OCI-LY1 (cell line): ENCODE results near the gene ADAP2.
A peak's percentile ranks its signal among the peaks of the same experiment; 100 is the strongest.
"Not testable (repeated sequence)": the region's sequence is repeated elsewhere in the genome, so short reads cannot be mapped to it uniquely, and the experiment has no call there.

Experiments
- H2AFZ ChIP-seq: fragments of 200-600 bp; sonication (generic), shearing (Covaris generic); 2 replicates; pipeline ENCODE4 v1.6.0; 2014; ENCODE audit warnings: antibody characterized with exemption, mild to moderate bottlenecking, low read length
- H3F3A ChIP-seq: fragments of 200-600 bp; sonication (generic), shearing (Covaris generic); 2 replicates; pipeline ENCODE4 v1.6.0; 2014; ENCODE audit warnings: mild to moderate bottlenecking, antibody characterized with exemption, low read length, moderate library complexity; ENCODE audit not compliant: insufficient read depth
- H3K27ac ChIP-seq: fragments of 200-600 bp; sonication (generic); 2 replicates; pipeline ENCODE4 v1.5.1; 2014; ENCODE audit warnings: low read length, mixed run types, mild to moderate bottlenecking, low read depth; ENCODE audit not compliant: poor library complexity, severe bottlenecking
- H3K27me3 ChIP-seq: fragments of 200-600 bp; sonication (generic); 2 replicates; pipeline ENCODE4 v1.6.0; 2014; ENCODE audit warnings: antibody characterized with exemption, mild to moderate bottlenecking, low read length, moderate library complexity; ENCODE audit not compliant: insufficient read depth
- H3K36me3 ChIP-seq: fragments of 200-600 bp; sonication (generic); 2 replicates; pipeline ENCODE4 v1.6.1; 2014; ENCODE audit warnings: mild to moderate bottlenecking, antibody characterized with exemption, low read length, moderate library complexity, mixed read lengths; ENCODE audit not compliant: insufficient read depth
- H3K4me1 ChIP-seq: fragments of 200-600 bp; sonication (generic); 2 replicates; pipeline ENCODE4 v1.5.1; 2014; ENCODE audit warnings: mild to moderate bottlenecking, low read length, moderate library complexity; ENCODE audit not compliant: insufficient read depth, severe bottlenecking
- H3K4me2 ChIP-seq: fragments of 200-600 bp; sonication (generic), shearing (Covaris generic); 2 replicates; pipeline ENCODE4 v1.6.1; 2014; ENCODE audit warnings: low read length
- H3K4me3 ChIP-seq: fragments of 200-600 bp; sonication (generic); 2 replicates; pipeline ENCODE4 v1.5.1; 2014; ENCODE audit warnings: low read length, low read depth, mild to moderate bottlenecking, mixed read lengths; ENCODE audit not compliant: poor library complexity, severe bottlenecking
- H3K79me2 ChIP-seq: fragments of 200-600 bp; shearing (Covaris generic); 2 replicates; pipeline ENCODE4 v1.6.1; 2016; ENCODE audit warnings: mixed run types, low read length, mixed read lengths; ENCODE audit not compliant: insufficient read depth
- H3K9ac ChIP-seq: fragments of 200-600 bp; sonication (generic), shearing (Covaris generic); 2 replicates; pipeline ENCODE4 v1.6.1; 2014; ENCODE audit warnings: mild to moderate bottlenecking, low read length, mixed read lengths
- H3K9me2 ChIP-seq: fragments of 200-600 bp; sonication (generic), shearing (Covaris generic); 2 replicates; pipeline ENCODE4 v1.6.1; 2014; ENCODE audit warnings: low read depth, mild to moderate bottlenecking, low read length, mixed read lengths
- H3K9me3 ChIP-seq: fragments of 200-600 bp; shearing (Covaris generic); 2 replicates; pipeline ENCODE4 v1.6.1; 2014; ENCODE audit warnings: low read length, mixed read lengths
- H4K20me1 ChIP-seq: fragments of 200-600 bp; sonication (generic), shearing (Covaris generic); 2 replicates; pipeline ENCODE4 v1.6.0; 2016; ENCODE audit warnings: mild to moderate bottlenecking, low read length; ENCODE audit not compliant: insufficient read depth
- EZH2 ChIP-seq: fragments of 200-600 bp; sonication (generic), shearing (Covaris generic); IDR thresholded peaks from 2 replicates; pipeline ENCODE4 v1.8.0; 2017; ENCODE audit warnings: borderline replicate concordance, mixed run types, mild to moderate bottlenecking, antibody characterized with exemption, low read length, moderate library complexity, mixed read lengths
- TF ChIP-seq, protein P1 (sequence below): fragments of 200-600 bp; sonication (generic), shearing (Covaris generic); IDR thresholded peaks from 2 replicates; pipeline ENCODE4 v1.5.1; 2017; ENCODE audit warnings: mild to moderate bottlenecking, antibody characterized with exemption, low read length, moderate library complexity, mixed read lengths

ADAP2 gene

GRCh38 chr17:30964876-30965275 is 43.1 kb downstream of the ADAP2 start:
- no peaks in the 10 kb centered on the region for H3K9me3 ChIP-seq
- no peaks in the 10 kb centered on the region for H4K20me1 ChIP-seq
- H3K4me1 ChIP-seq: peaks cover 55% of the 10 kb centered on the region
- H3K36me3 ChIP-seq: no peaks in the 10 kb centered on the region
- no peaks in the 10 kb centered on the region for H3K27me3 ChIP-seq
- H3K4me2 ChIP-seq: no peak overlapping the region
- peaks cover 2% of the 10 kb centered on the region; the same call in 1 of the 2 replicates for H3F3A ChIP-seq
- H3K4me3 ChIP-seq: no peak overlapping the region
- H2AFZ ChIP-seq: no peak overlapping the region
- peak overlapping the region; percentile 2 for H3K27ac ChIP-seq
- H3K9ac ChIP-seq: no peak overlapping the region
- H3K9me2 ChIP-seq: no peaks in the 10 kb centered on the region
- TF ChIP-seq, protein P1, sequence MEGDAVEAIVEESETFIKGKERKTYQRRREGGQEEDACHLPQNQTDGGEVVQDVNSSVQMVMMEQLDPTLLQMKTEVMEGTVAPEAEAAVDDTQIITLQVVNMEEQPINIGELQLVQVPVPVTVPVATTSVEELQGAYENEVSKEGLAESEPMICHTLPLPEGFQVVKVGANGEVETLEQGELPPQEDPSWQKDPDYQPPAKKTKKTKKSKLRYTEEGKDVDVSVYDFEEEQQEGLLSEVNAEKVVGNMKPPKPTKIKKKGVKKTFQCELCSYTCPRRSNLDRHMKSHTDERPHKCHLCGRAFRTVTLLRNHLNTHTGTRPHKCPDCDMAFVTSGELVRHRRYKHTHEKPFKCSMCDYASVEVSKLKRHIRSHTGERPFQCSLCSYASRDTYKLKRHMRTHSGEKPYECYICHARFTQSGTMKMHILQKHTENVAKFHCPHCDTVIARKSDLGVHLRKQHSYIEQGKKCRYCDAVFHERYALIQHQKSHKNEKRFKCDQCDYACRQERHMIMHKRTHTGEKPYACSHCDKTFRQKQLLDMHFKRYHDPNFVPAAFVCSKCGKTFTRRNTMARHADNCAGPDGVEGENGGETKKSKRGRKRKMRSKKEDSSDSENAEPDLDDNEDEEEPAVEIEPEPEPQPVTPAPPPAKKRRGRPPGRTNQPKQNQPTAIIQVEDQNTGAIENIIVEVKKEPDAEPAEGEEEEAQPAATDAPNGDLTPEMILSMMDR: no peak
- TF ChIP-seq EZH2: no peak
- no peaks in the 10 kb centered on the region for H3K79me2 ChIP-seq

- H3K36me3 ChIP-seq: no peaks in the 10 kb centered on the region
- H3F3A ChIP-seq: peaks cover 2% of the 10 kb centered on the region; the same call in 1 of the 2 replicates
- H3K27ac ChIP-seq: peak overlapping the region; percentile 2
- H3K9ac ChIP-seq: no peak overlapping the region
- no peak overlapping the region for H3K4me3 ChIP-seq
- H3K27me3 ChIP-seq: no peaks in the 10 kb centered on the region
- no peaks in the 10 kb centered on the region for H3K9me2 ChIP-seq
- H3K4me1 ChIP-seq: peaks cover 55% of the 10 kb centered on the region
- no peaks in the 10 kb centered on the region for H4K20me1 ChIP-seq
- no peaks in the 10 kb centered on the region for H3K79me2 ChIP-seq
- H3K9me3 ChIP-seq: no peaks in the 10 kb centered on the region
- no peak overlapping the region for H2AFZ ChIP-seq
- H3K4me2 ChIP-seq: no peak overlapping the region
- TF ChIP-seq, protein P1: no peak
- TF ChIP-seq EZH2: no peak
Observed at GRCh38 chr17:30965686-30966085, 43.9 kb downstream of the ADAP2 start.

- H3K4me1 ChIP-seq: peaks cover 44% of the 10 kb centered on the region
- H3K9me3 ChIP-seq, H3F3A ChIP-seq, H4K20me1 ChIP-seq, H2AFZ ChIP-seq, H3K27me3 ChIP-seq, H3K9me2 ChIP-seq, H3K36me3 ChIP-seq, H3K79me2 ChIP-seq: not testable (repeated sequence)
- H3K4me3 ChIP-seq: peak overlapping the region; percentile 38
- peak overlapping the region; percentile 98 for H3K27ac ChIP-seq
- H3K9ac ChIP-seq: peak overlapping the region; percentile 26; the same call in 1 of the 2 replicates
- peak overlapping the region; percentile 55 for H3K4me2 ChIP-seq
Observed at GRCh38 chr17:30967911-30968310, 46.2 kb downstream of the ADAP2 start.
